NCI-H345 (cell line): ENCODE data around the gene HOXA6.

Source experiments
- DNase-seq: peaks from one replicate; lab custom pipeline; 2025; lab: John Stamatoyannopoulos, UW

HOXA6 gene

GRCh38 chr7:27108390-27109127 lies 39.0 kb downstream of the HOXA6 start:
- DNase-seq: no peak

GRCh38 chr7:27107391-27108381 lies 39.9 kb downstream of the HOXA6 start:
- DNase-seq: no peak

GRCh38 chr7:27106901-27107240 lies 40.7 kb downstream of the HOXA6 start:
- DNase-seq: no peak

GRCh38 chr7:27106181-27106900 lies 41.2 kb downstream of the HOXA6 start:
- no peak for DNase-seq

GRCh38 chr7:27105301-27106031 lies 42.1 kb downstream of the HOXA6 start:
- no peak for DNase-seq

- no peak for DNase-seq
These were observed 43.1 kb downstream of the HOXA6 start for GRCh38 chr7:27104341-27105058.

- no peak for DNase-seq
These were observed 43.9 kb downstream of the HOXA6 start for GRCh38 chr7:27103489-27104226.

GRCh38 chr7:27102581-27103442 lies 44.8 kb downstream of the HOXA6 start, which contains the start of gene HOXA2:
HOXA2 (minus strand) TSS chr7:27102683; CDS start chr7:27102500, 183 bp downstream.
- DNase-seq: no peak

- DNase-seq: no peak
These were observed 45.5 kb downstream of the HOXA6 start for GRCh38 chr7:27101957-27102580.

- no peak for DNase-seq
These were observed 46.2 kb downstream of the HOXA6 start for GRCh38 chr7:27101171-27101956.

GRCh38 chr7:27100694-27101170 lies 46.8 kb downstream of the HOXA6 start:
- DNase-seq: no peak

GRCh38 chr7:27099453-27100370 lies 47.9 kb downstream of the HOXA6 start:
- no peak for DNase-seq

- DNase-seq: no peak
These were observed 48.8 kb downstream of the HOXA6 start for GRCh38 chr7:27098578-27099451.

GRCh38 chr7:27097686-27098577 lies 49.6 kb downstream of the HOXA6 start:
- no peak for DNase-seq
